Thyroid gland (tissue), 4 donors: ENCODE results near the gene MYO5A.

Experiments
- CTCF ChIP-seq, 6 experiments: fragments of 200-600 bp in 3 of 6; fragments of 450-650 bp in 3 of 6; sonication (generic) in 3 of 6; IDR thresholded peaks; one replicate each; pipeline ENCODE4 v1.5.1; 2016 to 2019; ENCODE audit warnings: antibody characterized with exemption in 6 of 6, mild to moderate bottlenecking in 2 of 6, inconsistent platforms in 1 of 6, moderate library complexity in 1 of 6
- POLR2A ChIP-seq, 2 donors: fragments of 450-650 bp; IDR thresholded peaks; one replicate each; pipeline ENCODE4 v1.6.1; 2017; ENCODE audit warnings: antibody characterized with exemption in 2 of 2, mild to moderate bottlenecking in 2 of 2, moderate library complexity in 1 of 2

- no peak for TF ChIP-seq CTCF (IDR thresholded peaks at IDR 0.05)
- TF ChIP-seq POLR2A (IDR thresholded peaks at IDR 0.05), result no peak
Observed at GRCh38 chr15:52334491-52335160, 194.1 kb downstream of the MYO5A start.
